NCI-H524 (cell line): ENCODE data around the gene SCYGR2.
A peak's percentile ranks its signal among the peaks of the same experiment; 100 is the strongest.
"Not testable (repeated sequence)": the region's sequence is repeated elsewhere in the genome, so short reads cannot be mapped to it uniquely, and the experiment has no call there.

ENCODE experiments used
- DNase-seq, 2 experiments: peaks; one replicate each; lab custom pipeline; 2025; lab: John Stamatoyannopoulos, UW

SCYGR2 gene, protein sequence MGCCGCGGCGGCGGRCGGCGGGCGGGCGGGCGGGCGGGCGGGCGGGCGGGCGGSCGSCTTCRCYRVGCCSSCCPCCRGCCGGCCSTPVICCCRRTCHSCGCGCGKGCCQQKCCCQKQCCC

DNA sequence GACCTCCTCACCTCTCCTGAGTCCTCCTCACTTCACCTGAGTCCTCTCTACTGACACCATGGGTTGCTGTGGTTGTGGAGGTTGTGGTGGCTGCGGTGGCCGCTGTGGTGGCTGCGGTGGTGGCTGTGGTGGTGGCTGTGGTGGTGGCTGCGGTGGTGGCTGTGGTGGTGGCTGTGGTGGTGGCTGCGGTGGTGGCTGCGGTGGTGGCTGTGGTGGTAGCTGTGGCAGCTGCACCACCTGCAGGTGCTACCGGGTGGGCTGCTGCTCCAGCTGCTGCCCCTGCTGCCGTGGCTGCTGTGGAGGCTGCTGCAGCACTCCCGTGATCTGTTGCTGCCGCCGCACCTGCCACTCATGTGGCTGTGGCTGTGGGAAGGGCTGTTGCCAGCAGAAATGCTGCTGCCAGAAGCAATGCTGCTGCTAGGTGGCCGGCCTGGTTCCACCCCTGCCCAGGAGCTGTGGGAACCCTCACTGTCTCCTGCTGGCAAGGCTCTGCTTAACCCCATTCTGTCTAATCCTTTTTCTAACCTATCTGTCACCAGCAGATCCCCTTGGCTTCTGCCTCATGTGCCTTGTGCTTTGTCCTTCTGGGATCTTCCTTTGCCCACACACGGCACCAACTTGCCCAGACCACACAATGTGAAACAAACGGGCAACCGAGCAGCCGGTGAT is at the start of gene SCYGR2:
Gene SCYGR2 (plus strand): TSS at position 59 of the 669 bp plus-strand sequence. CDS start 0 bp downstream, at position 59.
- not testable (repeated sequence) for DNase-seq

DNA sequence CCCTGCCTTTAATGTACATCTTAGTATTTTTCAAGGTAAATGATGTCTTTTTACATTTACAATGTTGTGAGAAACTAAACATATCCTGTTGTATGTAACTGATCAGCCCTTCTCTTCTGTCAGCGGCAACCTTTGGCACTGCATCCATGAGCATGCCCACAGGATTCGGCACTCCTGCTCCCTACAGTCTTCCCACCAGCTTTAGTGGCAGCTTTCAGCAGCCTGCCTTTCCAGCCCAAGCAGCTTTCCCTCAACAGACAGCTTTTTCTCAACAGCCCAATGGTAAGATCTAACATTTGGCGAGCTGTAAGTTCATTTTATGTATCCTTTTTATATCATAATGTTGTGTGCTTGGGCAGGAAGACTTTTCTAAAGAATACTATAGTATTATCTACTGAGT is 46.9 kb upstream of the SCYGR2 start:
- DNase-seq: no peak

DNA sequence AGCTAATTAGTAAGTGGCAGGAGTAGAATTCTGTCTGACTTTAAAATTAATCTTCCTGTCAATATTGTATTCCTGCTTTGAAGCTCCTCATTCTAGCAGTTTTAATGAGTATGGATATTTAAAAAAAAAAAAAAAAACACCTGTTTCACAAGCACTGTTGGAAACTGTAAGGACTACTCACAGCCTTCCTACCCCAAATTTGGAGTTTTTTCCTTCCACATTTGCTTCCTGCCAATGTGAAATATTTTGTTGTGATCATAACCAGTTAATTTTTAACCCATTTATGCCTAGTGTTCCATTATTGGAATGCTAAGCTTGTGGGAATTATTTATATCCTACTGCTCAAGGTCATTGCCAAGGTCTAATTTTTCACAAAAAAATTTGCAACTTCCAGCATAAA is 36.1 kb upstream of the SCYGR2 start:
- no peak for DNase-seq

DNA sequence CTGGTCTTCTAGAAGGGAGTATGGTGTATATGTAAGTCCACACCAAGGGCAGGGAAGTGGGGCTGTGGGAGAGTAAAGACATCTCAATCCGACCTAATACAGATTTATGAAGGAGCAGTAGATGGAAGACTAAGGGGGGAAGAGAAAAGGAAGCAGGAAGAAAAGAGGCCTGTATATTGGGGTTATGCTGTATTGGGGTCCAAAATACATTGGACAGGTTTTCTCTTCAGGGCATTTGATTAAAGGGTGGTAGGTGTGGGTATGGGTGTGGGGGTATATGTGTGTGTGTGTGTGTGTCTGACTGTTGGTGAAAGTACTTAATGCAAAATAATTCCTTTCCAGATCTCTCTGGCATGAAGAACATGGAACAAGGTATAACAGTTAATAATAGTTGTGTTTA is 33.6 kb upstream of the SCYGR2 start:
- no peak for DNase-seq

DNA sequence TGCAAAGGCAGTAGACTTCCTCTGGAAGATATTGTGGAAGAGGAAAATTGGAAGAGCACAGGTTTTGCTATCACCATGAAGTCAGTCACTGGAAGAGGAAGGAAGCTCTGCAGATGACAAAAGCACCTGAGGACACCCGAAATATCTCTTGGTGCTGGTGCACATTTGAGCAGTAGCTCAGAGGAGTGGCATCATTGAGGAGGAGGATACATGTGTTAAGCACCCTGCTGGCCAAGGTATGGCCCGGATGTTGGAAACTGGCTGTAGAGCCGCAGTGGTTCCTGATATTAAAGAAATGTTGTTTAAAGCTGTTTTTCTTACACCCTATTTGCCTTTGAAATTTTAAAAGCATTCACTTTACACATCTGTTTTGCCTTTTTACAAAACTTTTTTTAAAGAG is 32.7 kb upstream of the SCYGR2 start:
- DNase-seq: no peak

DNA sequence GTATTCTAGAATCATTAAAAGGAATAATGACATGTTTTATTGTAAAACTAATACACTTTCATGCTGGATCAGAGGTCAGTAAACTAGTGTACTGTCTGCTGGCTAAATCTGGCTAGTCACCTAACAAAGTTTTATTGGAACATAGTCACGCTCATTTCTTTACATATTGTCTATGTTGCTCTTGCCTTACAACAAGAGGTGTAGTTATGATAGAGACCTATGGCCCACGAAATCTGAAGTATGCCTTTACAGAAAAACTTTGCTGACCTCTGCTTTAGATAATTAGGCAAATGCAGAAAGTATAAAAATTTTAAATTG is 29.9 kb upstream of the SCYGR2 start:
- DNase-seq: no peak

DNA sequence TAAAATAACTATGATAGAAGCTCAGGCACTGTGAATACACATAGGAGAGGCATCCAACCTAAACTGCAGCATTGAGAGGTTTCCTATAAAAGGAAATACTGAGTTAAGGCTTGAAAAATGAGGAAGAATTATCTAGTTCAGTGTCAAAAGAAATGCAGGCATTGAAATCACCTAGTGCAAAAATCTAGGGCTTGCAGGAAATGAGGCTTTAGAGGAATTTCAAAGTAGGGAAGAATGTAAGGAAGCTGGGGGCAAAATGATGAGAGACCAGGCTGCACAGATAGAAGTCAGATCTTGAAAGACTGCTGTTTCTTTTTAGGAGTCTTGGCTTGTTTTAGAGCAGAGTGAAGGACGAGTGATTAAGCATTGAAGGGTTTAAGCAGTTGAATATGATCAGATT is 28.1 kb upstream of the SCYGR2 start:
- DNase-seq: no peak

DNA sequence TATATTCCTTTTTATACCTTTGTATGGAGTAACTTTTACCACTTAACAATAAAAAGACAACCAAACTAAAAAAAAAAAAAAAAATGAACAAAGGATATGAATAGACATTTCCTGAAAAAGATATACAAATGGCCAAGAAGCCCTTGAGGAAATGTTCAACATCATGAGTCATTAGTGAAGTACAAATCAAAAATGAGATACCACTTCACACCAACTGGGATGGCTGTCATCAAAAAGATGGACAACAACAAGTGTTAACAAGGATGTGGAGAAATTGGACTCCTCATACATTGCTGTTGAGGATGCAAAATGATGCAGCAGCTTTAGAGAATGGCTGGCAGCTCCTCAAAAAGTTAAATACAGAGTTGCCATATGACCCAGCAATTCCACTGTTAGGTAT is 22.6 kb upstream of the SCYGR2 start:
- DNase-seq: no peak

DNA sequence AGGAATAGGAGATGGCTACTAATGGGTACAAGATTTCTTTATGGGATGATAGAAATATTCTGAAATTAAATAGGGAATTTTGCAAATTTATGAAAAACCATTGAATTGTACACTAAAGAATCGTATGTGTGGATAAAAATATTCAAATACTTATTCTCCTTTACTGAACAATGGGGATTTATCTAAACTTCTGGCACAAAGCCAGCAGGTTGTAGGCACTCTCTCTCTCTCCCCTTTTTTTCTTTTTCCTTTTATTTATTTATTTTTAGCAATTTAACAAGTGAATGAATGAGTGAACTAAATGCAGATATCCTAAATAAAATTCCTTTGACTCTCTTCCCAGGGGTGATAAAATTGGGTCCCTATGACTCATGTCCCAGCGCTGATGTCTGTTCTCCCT is 21.9 kb upstream of the SCYGR2 start:
- DNase-seq: no peak

DNA sequence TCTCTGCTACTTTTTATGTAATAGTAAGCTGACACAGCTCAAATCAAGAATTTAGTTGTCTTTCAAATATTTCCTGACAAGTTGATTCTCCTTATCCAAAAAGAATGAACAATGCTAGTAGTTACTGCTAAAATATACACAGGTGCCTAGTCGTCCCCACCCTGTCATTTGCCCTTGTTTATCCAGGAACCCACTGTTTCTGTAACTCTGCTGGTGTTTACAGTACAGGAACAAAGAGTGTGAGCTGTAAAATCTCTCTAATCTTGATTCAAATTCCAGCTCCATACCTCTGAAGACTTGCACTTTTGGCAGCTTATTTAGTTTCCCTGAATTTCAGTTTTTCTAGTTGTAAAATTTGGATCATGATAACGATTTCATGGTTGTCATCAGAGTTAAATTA is 21.1 kb upstream of the SCYGR2 start:
- DNase-seq: no peak

DNA sequence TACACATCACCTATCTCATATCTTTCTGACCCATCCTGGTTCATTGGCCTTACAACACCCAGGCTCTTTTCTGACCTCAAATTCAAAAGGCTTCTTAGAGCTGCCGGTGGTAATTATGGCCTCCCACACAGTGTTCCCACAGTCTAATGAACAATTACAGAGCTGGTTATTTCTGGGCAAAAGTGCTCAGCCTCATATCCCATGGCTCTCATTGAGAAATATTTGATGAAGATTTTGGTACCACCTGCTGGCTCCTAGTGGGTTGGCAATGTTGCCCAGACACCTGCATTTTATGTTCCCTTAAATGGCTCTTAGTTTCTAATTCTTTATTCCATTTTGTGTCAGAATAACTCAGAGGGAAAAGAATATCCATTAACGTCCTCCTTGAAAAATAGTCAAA is 20.1 kb upstream of the SCYGR2 start:
- DNase-seq: peak in 1 of 2 experiments; percentile 6

DNA sequence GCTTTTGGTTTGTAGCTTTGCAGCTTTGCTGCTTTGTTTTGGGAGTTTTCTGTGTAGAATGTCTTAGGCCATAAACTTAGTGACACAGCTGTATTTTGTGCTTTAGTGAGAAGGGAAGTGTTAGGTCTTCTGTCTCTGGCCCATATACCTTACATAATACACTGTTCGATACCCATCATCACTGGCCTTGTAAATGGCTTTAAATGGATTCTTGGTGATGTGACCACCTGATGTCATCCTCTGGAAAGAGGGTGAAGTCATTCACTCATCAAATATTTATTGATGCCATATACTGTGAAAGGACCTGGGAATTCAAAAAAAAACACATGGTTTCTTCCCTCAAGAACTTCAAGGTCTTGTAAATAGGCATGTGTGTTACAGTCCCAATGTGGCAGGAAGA is 18.9 kb upstream of the SCYGR2 start:
- no peak for DNase-seq

DNA sequence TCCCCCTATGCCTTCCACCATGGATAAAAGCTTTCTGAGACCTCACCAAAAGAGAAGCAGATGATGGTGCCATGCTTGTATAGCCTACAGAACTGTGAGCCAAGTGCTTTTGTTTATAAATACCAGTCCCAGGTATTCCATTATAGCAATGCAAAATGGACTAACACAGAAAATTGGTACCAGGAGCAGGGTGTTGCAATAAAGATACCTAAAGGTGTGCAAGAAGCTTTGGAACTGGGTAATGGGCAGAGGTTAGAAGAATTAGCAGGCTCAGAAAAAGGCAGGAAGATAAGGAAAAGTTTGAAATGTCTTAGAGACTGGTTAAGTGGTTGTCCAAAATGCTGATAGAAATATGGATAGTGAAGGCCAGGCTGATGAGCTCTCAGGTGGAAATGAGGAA is 16.3 kb upstream of the SCYGR2 start:
- DNase-seq: no peak

DNA sequence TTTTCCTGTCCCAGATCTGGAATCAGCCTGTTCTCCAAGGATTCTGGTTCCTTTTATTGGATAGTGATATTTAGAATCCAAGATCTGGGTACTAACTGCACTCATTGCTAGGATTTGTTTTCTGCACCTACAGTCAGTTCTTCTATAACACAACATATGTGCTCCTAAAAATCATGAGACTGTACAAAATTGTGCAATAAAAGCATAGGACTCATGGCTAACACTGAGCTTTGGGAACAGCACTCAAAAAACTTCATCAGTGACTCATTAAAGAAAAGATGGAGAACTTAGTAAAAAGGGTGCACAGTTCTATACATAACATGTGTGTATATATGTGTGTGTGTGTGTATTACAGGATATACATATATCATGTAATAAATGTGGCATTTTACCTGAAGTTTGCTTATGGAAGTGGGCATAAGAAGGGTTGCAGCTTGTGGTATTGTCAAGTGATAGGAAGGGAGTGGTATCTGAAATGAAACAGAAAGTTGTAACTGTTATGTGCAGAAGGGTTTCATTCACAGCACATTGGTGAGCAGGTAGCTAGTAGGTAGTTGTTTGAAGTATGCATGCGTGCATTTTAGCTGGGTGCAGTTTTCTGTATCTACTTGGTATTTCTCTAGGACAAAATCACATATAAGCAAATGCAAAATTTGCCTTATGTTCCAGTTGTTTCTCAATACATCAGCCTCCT is 5.9 kb upstream of the SCYGR2 start:
- DNase-seq: no peak

DNA sequence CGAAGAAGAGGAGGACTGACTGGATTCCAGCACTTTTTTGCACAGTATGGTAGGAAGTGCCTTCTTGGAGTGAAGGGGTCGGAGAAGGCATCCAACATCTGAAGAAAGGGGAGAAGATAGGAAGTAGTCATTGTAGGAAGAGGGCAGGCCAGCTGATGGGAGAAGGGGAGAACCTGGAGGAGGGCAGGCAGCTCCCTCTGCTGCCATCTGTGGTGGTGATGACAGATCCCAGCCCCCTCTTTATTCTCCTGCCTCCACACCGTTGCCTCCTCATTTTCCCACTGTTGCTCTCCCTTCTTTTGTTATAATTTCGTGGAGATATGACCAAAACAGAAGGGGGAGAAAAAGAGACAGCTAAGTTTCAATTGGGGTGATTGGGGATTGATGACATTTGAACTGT is 2.9 kb upstream of the SCYGR2 start:
- no peak for DNase-seq

DNA sequence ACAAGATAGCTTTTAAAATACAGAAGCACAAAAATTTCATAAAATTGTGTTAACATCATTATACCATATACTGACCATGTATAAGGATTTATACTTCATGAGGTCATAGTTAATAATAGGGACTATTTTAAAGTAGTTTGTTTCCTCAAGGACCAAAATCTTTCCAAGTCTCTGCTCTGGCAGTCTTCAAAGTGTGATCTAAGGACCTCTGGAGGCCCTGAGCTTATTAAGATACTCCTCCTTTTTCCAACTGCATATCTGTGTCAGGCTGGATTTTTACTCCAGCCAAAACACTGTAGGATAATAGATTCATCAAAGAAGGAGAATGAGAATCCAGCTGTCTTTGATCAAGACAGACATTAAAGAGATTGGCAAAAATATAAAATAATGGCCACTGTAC is 1.7 kb upstream of the SCYGR2 start:
- DNase-seq: no peak

DNA sequence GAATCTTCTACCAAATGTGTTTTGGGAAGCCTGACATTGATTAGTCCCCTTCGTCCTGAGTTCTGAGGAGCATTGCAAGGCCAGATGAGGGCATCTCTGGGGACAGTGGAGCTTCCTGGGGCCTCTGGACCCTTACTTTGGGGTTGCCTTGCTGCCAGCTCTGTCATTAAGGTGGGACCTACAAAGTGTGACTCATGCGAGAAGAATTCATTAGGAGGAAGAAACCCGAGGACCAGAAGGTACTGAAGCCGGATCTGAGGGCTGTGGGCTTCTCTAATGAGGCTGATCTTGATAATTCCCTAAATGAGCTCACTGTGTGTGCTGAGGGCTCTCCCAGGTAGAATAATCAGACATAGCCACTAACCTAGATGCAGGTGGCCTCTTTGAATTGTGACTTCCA is 695 bp upstream of the SCYGR2 start:
- no peak for DNase-seq

DNA sequence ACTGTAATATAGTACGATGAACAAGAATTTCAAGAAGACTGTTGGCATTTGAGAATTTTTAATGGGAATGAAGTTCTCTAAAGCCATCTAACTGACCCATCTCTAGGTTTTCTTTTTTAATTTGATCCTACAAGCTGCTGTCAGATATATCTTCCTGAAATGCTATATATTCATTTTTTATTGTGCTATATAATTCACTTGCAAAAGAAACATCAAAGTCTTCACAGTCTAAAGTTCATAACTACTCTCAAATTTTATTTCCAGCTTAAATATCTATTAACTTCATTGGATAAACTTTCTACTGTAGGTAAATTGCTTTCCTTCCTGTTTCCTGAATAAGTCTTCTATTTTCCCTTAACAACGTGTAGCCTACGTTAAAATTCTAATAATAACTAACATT is 3.7 kb downstream of the SCYGR2 start:
- no peak for DNase-seq

DNA sequence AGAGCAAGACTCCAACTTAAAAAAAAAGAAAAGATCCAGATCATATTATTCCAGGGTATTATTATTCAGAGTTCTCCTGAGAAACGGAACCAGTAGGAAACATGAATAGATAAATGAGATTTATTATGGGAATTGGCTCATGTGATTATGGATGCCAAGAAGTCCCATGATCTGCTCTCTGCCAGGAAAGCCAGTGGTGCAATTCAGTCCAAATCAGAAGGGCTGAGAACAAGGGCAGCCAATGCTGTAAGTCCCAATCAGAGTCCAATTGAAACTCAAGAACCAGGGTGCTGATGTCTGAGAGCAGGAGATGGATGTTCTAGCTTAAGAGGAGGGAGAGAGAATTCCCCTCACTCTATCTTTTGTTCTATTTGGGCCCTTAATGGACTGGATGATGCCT is 7.8 kb downstream of the SCYGR2 start:
- DNase-seq: no peak

DNA sequence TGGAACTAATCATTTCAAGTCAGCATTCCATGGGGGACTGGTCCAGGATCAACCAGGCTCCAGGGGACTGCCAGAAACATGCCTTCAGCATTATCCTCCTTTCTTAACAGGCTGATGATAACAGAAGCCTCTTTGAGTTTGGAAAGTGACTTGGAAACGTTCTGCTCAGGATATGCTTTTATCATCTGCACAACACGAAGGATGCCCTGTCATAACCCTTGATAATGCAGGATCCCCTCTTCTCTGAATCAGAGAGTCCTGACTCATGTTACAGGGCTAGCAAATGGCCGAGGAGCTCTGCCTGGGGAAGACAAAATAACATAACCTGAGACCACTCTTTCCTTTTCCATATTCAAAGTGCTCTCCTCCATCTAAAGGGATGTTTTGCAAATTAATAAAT is 9.2 kb downstream of the SCYGR2 start:
- no peak for DNase-seq

DNA sequence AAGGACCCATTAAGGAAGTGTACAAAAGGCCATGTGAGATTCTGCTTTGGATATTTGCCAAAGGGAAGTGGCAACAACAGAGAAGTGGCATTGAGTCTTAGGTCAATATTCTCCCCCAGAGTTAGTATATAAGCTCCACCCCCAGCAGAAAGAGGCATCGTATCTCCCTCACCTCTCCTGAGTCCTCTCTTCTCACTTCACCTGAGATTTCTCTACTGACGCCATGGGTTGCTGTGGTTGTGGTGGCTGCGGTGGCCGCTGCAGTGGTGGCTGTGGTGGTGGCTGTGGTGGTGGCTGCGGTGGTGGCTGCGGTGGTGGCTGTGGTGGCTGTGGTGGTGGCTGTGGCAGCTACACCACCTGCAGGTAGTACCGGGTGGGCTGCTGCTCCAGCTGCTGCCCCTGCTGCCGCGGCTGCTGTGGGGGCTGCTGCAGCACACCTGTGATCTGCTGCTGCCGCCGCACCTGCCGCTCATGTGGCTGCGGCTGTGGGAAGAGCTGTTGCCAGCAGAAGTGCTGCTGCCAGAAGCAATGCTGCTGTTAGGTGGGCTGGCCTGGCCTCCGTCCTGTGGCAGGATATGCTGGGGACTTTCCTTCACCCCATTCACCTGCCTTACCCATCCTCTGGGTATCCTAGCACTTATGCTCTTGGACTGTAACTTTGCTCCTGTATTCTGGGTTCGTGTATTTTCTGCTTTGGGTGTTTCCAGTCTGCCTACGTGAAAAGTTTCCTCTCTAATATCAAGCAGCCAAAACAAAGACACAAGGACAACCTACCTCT is 10.1 kb downstream of the SCYGR2 start:
- DNase-seq: no peak

DNA sequence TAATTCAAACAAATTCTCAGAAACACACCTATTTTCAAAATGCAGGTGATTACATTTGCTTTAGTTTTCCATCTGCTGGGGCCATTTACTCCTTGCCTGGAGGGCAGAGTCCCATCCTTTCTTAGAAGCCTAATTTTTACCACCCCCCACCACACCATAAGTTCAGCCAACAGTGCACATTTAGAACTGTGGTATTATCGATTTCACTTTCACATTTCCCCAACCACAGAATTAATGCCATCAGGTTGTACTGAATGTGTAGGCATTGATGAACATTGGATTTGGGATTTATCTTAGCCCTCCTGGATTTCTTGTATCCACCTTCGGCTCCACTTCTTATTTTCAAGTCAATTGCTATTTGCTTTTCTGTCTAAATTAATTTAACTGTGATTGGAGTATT is 11.4 kb downstream of the SCYGR2 start:
- DNase-seq: no peak
